GM23338 (cell line): ENCODE data around the gene MYOF. TPM values are rescaled to one million over a fixed set of nuclear protein-coding genes. Genes with fewer than 3 reads are reported as not detected.
A peak's percentile ranks its signal among the peaks of the same experiment; 100 is the strongest.
"Not testable (repeated sequence)": the region's sequence is repeated elsewhere in the genome, so short reads cannot be mapped to it uniquely, and the experiment has no call there.

Experiments used
- ATAC-seq: fragments of 200-7000 bp; cut with Tn5 transposase; 3 replicates; pipeline ENCODE4 v1.9.1; 2020
- DNase-seq: peaks from one replicate; pipeline ENCODE4 v3.0.0-alpha.2; 2015; ENCODE audit warnings: low spot score
- H2AFZ ChIP-seq: fragments of 200-600 bp; sonication (generic); 2 replicates; pipeline ENCODE4 v1.8.0; 2016; ENCODE audit warnings: antibody characterized with exemption, mild to moderate bottlenecking, moderate library complexity
- H3F3A ChIP-seq: fragments of 200-600 bp; sonication (generic); replicated peaks from 2 replicates; pipeline ENCODE4 v1.8.0; 2017; ENCODE audit warnings: antibody characterized with exemption, mixed run types, low read depth
- H3K27ac ChIP-seq: fragments of 200-600 bp; sonication (generic); 2 replicates; pipeline ENCODE4 v1.6.1; 2016; ENCODE audit warnings: low read depth
- H3K27me3 ChIP-seq: fragments of 200-600 bp; sonication (generic); 2 replicates; pipeline ENCODE4 v1.8.0; 2016; ENCODE audit warnings: mild to moderate bottlenecking, mixed run types, moderate library complexity; ENCODE audit not compliant: insufficient read depth
- H3K36me3 ChIP-seq: fragments of 200-600 bp; sonication (generic); 2 replicates; pipeline ENCODE4 v1.8.0; 2016; ENCODE audit warnings: mild to moderate bottlenecking; ENCODE audit not compliant: insufficient read depth
- H3K4me1 ChIP-seq: fragments of 200-600 bp; sonication (generic); 2 replicates; pipeline ENCODE4 v1.8.0; 2016; ENCODE audit warnings: mild to moderate bottlenecking, moderate library complexity; ENCODE audit not compliant: insufficient read depth
- H3K4me2 ChIP-seq: fragments of 200-600 bp; sonication (generic); 2 replicates; pipeline ENCODE4 v1.7.1; 2017; ENCODE audit warnings: mixed run types
- H3K4me3 ChIP-seq: fragments of 200-600 bp; sonication (generic); 2 replicates; pipeline ENCODE4 v1.6.1; 2016; ENCODE audit warnings: mixed run types
- H3K79me2 ChIP-seq: fragments of 200-600 bp; sonication (generic); replicated peaks from 2 replicates; pipeline ENCODE4 v1.8.0; 2017; ENCODE audit warnings: mild to moderate bottlenecking; ENCODE audit not compliant: insufficient read depth
- H3K9me2 ChIP-seq: fragments of 200-600 bp; sonication (generic); 2 replicates; pipeline ENCODE4 v1.8.0; 2017; ENCODE audit not compliant: insufficient read depth
- H4K20me1 ChIP-seq: fragments of 200-600 bp; sonication (generic); replicated peaks from 2 replicates; pipeline ENCODE4 v1.8.0; 2017; ENCODE audit warnings: mild to moderate bottlenecking; ENCODE audit not compliant: insufficient read depth
- H3K27ac Mint-ChIP-seq: 2 replicates; pipeline ENCODE4 v1.8.0; 2020; ENCODE audit warnings: inconsistent platforms, mild to moderate bottlenecking, moderate library complexity, mixed read lengths
- H3K27me3 Mint-ChIP-seq: 3 replicates; pipeline ENCODE4 v1.8.0; 2022; ENCODE audit warnings: low read depth, mild to moderate bottlenecking, moderate library complexity, mixed read lengths, inconsistent platforms; ENCODE audit not compliant: insufficient read depth, poor library complexity
- H3K36me3 Mint-ChIP-seq: 3 replicates; pipeline ENCODE4 v1.8.0; 2021; ENCODE audit warnings: low read depth, mild to moderate bottlenecking, inconsistent platforms, moderate library complexity, mixed read lengths
- H3K4me1 Mint-ChIP-seq: 3 replicates; pipeline ENCODE4 v1.8.0; 2020; ENCODE audit warnings: mild to moderate bottlenecking, inconsistent platforms, mixed read lengths
- H3K4me3 Mint-ChIP-seq: 3 replicates; pipeline ENCODE4 v1.8.0; 2021; ENCODE audit warnings: moderate library complexity, mild to moderate bottlenecking, inconsistent platforms, mixed read lengths
- H3K9me3 Mint-ChIP-seq: 3 replicates; pipeline ENCODE4 v1.8.0; 2020; ENCODE audit warnings: moderate library complexity, mild to moderate bottlenecking, inconsistent platforms, mixed read lengths
- CREB1 ChIP-seq: fragments of 250-450 bp; sonication (Bioruptor Pico); IDR thresholded peaks from 2 replicates; pipeline ENCODE4 v1.5.0; 2020; ENCODE audit warnings: low read depth, mild to moderate bottlenecking, moderate library complexity
- CTCF ChIP-seq, 2 experiments: fragments of 200-600 bp in 1 of 2; sonication (generic) in 1 of 2; conservative IDR thresholded peaks; 2 replicates each; pipeline versions ENCODE4 v1.5.1 to v1.6.1; 2016 to 2017; ENCODE audit warnings: antibody characterized with exemption in 2 of 2, low read depth in 2 of 2, mild to moderate bottlenecking in 2 of 2, moderate library complexity in 1 of 2
- REST ChIP-seq: IDR thresholded peaks from one replicate; pipeline ENCODE4 v1.6.1; 2018; ENCODE audit warnings: antibody characterized with exemption; ENCODE audit not compliant: unreplicated experiment
- polyA plus RNA-seq: library from polyadenylated mRNA; unstranded; fragments of >200 nt; fragmentation: Nextera tagmentation; extraction: Ambion mirVana; gene quantifications from 2 replicates; pipeline ENCODE4 v1.2.1, GENCODE V29; 2016
- total RNA-seq: library from RNA; depleted of rRNA; stranded (reverse); fragments of >200 nt; shearing (Covaris generic); gene quantifications from 2 replicates; pipeline ENCODE4 v1.2.3, GENCODE V29; 2014

Gene MYOF
- total and polyA plus RNA-seq, 2 experiments from 2014 or later, result 0.82 to 1.4 TPM

- H3K36me3 ChIP-seq, H3K27ac ChIP-seq, H4K20me1 ChIP-seq, H3K4me3 Mint-ChIP-seq, H3K27ac Mint-ChIP-seq, H3K4me1 ChIP-seq, H3F3A ChIP-seq, H3K79me2 ChIP-seq, ATAC-seq, H3K27me3 Mint-ChIP-seq, DNase-seq, H3K9me3 Mint-ChIP-seq, H3K4me2 ChIP-seq, H3K9me2 ChIP-seq, H3K36me3 Mint-ChIP-seq, H3K4me1 Mint-ChIP-seq, H2AFZ ChIP-seq, H3K27me3 ChIP-seq, H3K4me3 ChIP-seq: not testable (repeated sequence)
Measured at GRCh38 chr10:93358398-93358797, 123.7 kb downstream of the MYOF start.

- no peaks in the 10 kb centered on the region for H3K36me3 Mint-ChIP-seq
- peaks cover 10% of the 10 kb centered on the region; the same call in 2 of the 3 replicates for H3K4me1 Mint-ChIP-seq
- Histone ChIP-seq H3K27me3 (no peaks in the 10 kb centered on the region), H3K4me2 (no peak overlapping the region), H3K9me2 (no peaks in the 10 kb centered on the region), H3F3A (no peaks in the 10 kb centered on the region), H2AFZ (no peak overlapping the region), H4K20me1 (no peaks in the 10 kb centered on the region), H3K27ac (no peak overlapping the region), H3K4me3 (no peak overlapping the region), H3K4me1 (0 out of 2 replicates have a peak, but pooled peaks cover 3% of the 10 kb centered on the region), H3K36me3 (no peaks in the 10 kb centered on the region), H3K79me2 (no peaks in the 10 kb centered on the region)
- H3K4me3 Mint-ChIP-seq, result no peak overlapping the region
- no peak for TF ChIP-seq REST
- peak; percentile 90 to 93 for TF ChIP-seq CTCF (conservative IDR thresholded peaks at IDR 0.05; ENCODE audit: low read depth in 2 of 2)
- peak; percentile 85 for DNase-seq
- peak; percentile 86 for ATAC-seq
- H3K27me3 Mint-ChIP-seq, result peaks cover 3% of the 10 kb centered on the region
- no peak overlapping the region for H3K27ac Mint-ChIP-seq
- no peaks in the 10 kb centered on the region; the same call in 2 of the 3 replicates for H3K9me3 Mint-ChIP-seq
Measured at GRCh38 chr10:93357680-93358079, 124.5 kb downstream of the MYOF start.

- Mint-ChIP-seq H3K27me3 (peaks cover 3% of the 10 kb centered on the region), H3K4me3 (no peak overlapping the region), H3K36me3 (no peaks in the 10 kb centered on the region), H3K4me1 (peaks cover 13% of the 10 kb centered on the region; the same call in 2 of the 3 replicates), H3K27ac (no peak overlapping the region), H3K9me3 (no peaks in the 10 kb centered on the region; the same call in 2 of the 3 replicates)
- H4K20me1 ChIP-seq, result no peaks in the 10 kb centered on the region
- H2AFZ ChIP-seq, result no peak overlapping the region
- no peaks in the 10 kb centered on the region for H3K79me2 ChIP-seq
- no peak overlapping the region for H3K4me3 ChIP-seq
- H3K36me3 ChIP-seq, result no peaks in the 10 kb centered on the region
- H3F3A ChIP-seq, result no peaks in the 10 kb centered on the region
- DNase-seq, result no peak
- no peak overlapping the region for H3K27ac ChIP-seq
- 0 out of 2 replicates have a peak, but pooled peaks cover 3% of the 10 kb centered on the region for H3K4me1 ChIP-seq
- no peaks in the 10 kb centered on the region for H3K27me3 ChIP-seq
- no peaks in the 10 kb centered on the region for H3K9me2 ChIP-seq
- no peak for ATAC-seq
- H3K4me2 ChIP-seq, result no peak overlapping the region
- no peak for TF ChIP-seq REST
- no peak for TF ChIP-seq CREB1 (CRISPR knock-in tag)
Measured at GRCh38 chr10:93356516-93356915, 125.6 kb downstream of the MYOF start.
